Caco-2 (cell line): ENCODE measurements around the gene GAD1. TPM values are rescaled to one million over a fixed set of nuclear protein-coding genes. Genes with fewer than 3 reads are reported as not detected.

ENCODE experiments used
- BruUV-seq: library from RNA; stranded (reverse); fragments of 400-500 nt; replicated peaks from 2 replicates; lab custom pipeline; 2021; lab: Mats Ljungman, UMichigan
- CTCF ChIA-PET: fragments of 300-600 bp; sonication (Branson Sonifier 250); formaldehyde crosslinking; loops from one replicate; lab custom pipeline; 2022; ENCODE audit warnings: antibody characterized with exemption; lab: Charles Lee
- POLR2A ChIA-PET: fragments of 300-600 bp; sonication (Branson Sonifier 250); formaldehyde crosslinking; loops from one replicate; lab custom pipeline; 2022; ENCODE audit warnings: antibody characterized with exemption; lab: Charles Lee
- DNase-seq, 2 experiments: peaks; one replicate each; pipeline versions ENCODE4 v3.0.0 to v3.0.0-alpha.2; 2020 to 2022
- H3K27me3 ChIP-seq: replicated peaks from 2 replicates; pipeline ENCODE4 v1.6.0; 2011; ENCODE audit warnings: low read length; ENCODE audit not compliant: control insufficient read depth, insufficient read depth
- H3K36me3 ChIP-seq: 2 replicates; pipeline ENCODE4 v1.5.1; 2011; ENCODE audit warnings: low read length; ENCODE audit not compliant: control insufficient read depth, insufficient read depth
- H3K4me1 ChIP-seq: fragments of 250-450 bp; sonication (Bioruptor Pico); 2 replicates; pipeline ENCODE4 v1.5.1; 2020; ENCODE audit warnings: mild to moderate bottlenecking
- H3K4me3 ChIP-seq: 2 replicates; pipeline ENCODE4 v1.5.1; 2011; ENCODE audit warnings: low read depth, mild to moderate bottlenecking, control low read depth, low read length
- H3K9me3 ChIP-seq: fragments of 250-450 bp; sonication (Bioruptor Pico); 2 replicates; pipeline ENCODE4 v1.5.1; 2020; ENCODE audit warnings: mild to moderate bottlenecking, moderate library complexity
- H3K27ac Mint-ChIP-seq: one replicate; pipeline ENCODE4 v1.8.0; 2022; ENCODE audit warnings: mixed read lengths; ENCODE audit not compliant: unreplicated experiment
- H3K27me3 Mint-ChIP-seq: one replicate; pipeline ENCODE4 v1.8.0; 2022; ENCODE audit warnings: mixed read lengths; ENCODE audit not compliant: insufficient read depth, unreplicated experiment
- H3K36me3 Mint-ChIP-seq: one replicate; pipeline ENCODE4 v1.8.0; 2022; ENCODE audit warnings: mild to moderate bottlenecking, mixed read lengths; ENCODE audit not compliant: insufficient read depth, unreplicated experiment
- H3K4me1 Mint-ChIP-seq: one replicate; pipeline ENCODE4 v1.8.0; 2022; ENCODE audit warnings: low read depth, mixed read lengths; ENCODE audit not compliant: unreplicated experiment
- H3K4me3 Mint-ChIP-seq: one replicate; pipeline ENCODE4 v1.8.0; 2022; ENCODE audit warnings: mild to moderate bottlenecking, moderate library complexity, mixed read lengths; ENCODE audit not compliant: unreplicated experiment
- H3K9me3 Mint-ChIP-seq: one replicate; pipeline ENCODE4 v1.8.0; 2022; ENCODE audit warnings: mixed read lengths; ENCODE audit not compliant: unreplicated experiment
- CTCF ChIP-seq, 2 experiments: fragments of 200-600 bp in 1 of 2; IDR thresholded peaks; 1 replicate in 1 of 2; 2 replicates in 1 of 2; pipeline versions ENCODE4 v1.5.1 to v1.8.0; 2011 to 2022; ENCODE audit warnings: antibody characterized with exemption in 1 of 2, control low read depth in 1 of 2, inconsistent platforms in 1 of 2, low read depth in 1 of 2, low read length in 1 of 2, mild to moderate bottlenecking in 1 of 2, moderate library complexity in 1 of 2; ENCODE audit not compliant: insufficient read depth in 1 of 2, severe bottlenecking in 1 of 2, unreplicated experiment in 1 of 2
- intact Hi-C: fragments of 100-400 bp; cut with micrococcal nuclease; formaldehyde crosslinking; loops from one replicate; pipeline ENCODE4 v1.10.0; 2022; ENCODE audit not compliant: unreplicated experiment
- total RNA-seq: library from RNA; stranded (reverse); gene quantifications from 2 replicates; pipeline ENCODE4 v1.2.3, GENCODE V29; 2022

Gene GAD1
- total RNA-seq, 1 experiment from 2014 or later, result 14.7 TPM

DNA sequence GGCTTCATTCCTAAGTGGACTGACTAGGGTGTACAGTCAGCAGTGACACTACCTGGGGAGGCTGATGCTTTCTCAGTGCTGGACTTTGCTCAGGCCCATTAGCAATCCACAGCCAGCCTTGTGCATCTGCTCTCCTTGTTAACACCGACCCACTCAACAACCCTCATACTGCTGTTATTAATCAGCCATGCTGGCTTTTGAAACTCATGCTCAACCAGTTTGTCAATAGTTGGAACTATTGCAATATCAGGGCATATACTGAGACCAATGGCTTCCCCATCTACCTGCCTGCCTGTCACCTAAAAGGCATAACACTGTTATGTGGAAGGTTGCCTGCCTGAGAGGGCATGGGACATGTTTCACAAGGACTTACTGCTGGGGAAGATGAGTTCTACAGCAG is 39.4 kb downstream of the GAD1 start:
- no TSS peak for BruUV-seq
- CTCF ChIA-PET, result no interaction called here
- H3K4me1 Mint-ChIP-seq, result no peaks in the 10 kb centered on the region

GRCh38 chr2:170862286-170862902 is 45.7 kb downstream of the GAD1 start:
- intact Hi-C loops, result no loop called here
- Mint-ChIP-seq H3K36me3 (no peaks in the 10 kb centered on the region), H3K9me3 (no peaks in the 10 kb centered on the region), H3K4me3 (no peak overlapping the region), H3K27ac (no peak overlapping the region), H3K27me3 (peaks cover 3% of the 10 kb centered on the region), H3K4me1 (no peaks in the 10 kb centered on the region)
- CTCF ChIA-PET, result interaction anchor here (1.5 kb wide), 1 partner anchor 11 kb away, joined by 4 read pairs; no protein-coding TSS in a partner anchor
- no peak for TF ChIP-seq CTCF (IDR thresholded peaks at IDR 0.05; ENCODE audit: insufficient read depth in 1 of 2, low read depth in 1 of 2, low read length in 1 of 2, severe bottlenecking in 1 of 2, unreplicated experiment in 1 of 2)
- H3K27me3 ChIP-seq, result no peaks in the 10 kb centered on the region
- no peak overlapping the region for H3K4me3 ChIP-seq
- no peaks in the 10 kb centered on the region for H3K36me3 ChIP-seq
- no peaks in the 10 kb centered on the region for H3K9me3 ChIP-seq
- POLR2A ChIA-PET, result no interaction called here
- BruUV-seq, result no TSS peak
- no peaks in the 10 kb centered on the region for H3K4me1 ChIP-seq
- no peak for DNase-seq

More for the DNA sequence above, 39.4 kb downstream of the GAD1 start:
- H3K4me3 Mint-ChIP-seq, result no peak overlapping the region
- Histone ChIP-seq H3K36me3 (no peaks in the 10 kb centered on the region), H3K9me3 (no peaks in the 10 kb centered on the region), H3K4me1 (no peaks in the 10 kb centered on the region), H3K27me3 (no peaks in the 10 kb centered on the region), H3K4me3 (no peak overlapping the region)
- no peak for DNase-seq
- no peaks in the 10 kb centered on the region for H3K9me3 Mint-ChIP-seq
- TF ChIP-seq CTCF (IDR thresholded peaks at IDR 0.05; ENCODE audit: insufficient read depth in 1 of 2, low read depth in 1 of 2, low read length in 1 of 2, severe bottlenecking in 1 of 2, unreplicated experiment in 1 of 2), result no peak
- POLR2A ChIA-PET, result no interaction called here
- H3K27me3 Mint-ChIP-seq, result no peaks in the 10 kb centered on the region
- intact Hi-C loops, result no loop called here
- no peak overlapping the region for H3K27ac Mint-ChIP-seq
- no peaks in the 10 kb centered on the region for H3K36me3 Mint-ChIP-seq

DNA sequence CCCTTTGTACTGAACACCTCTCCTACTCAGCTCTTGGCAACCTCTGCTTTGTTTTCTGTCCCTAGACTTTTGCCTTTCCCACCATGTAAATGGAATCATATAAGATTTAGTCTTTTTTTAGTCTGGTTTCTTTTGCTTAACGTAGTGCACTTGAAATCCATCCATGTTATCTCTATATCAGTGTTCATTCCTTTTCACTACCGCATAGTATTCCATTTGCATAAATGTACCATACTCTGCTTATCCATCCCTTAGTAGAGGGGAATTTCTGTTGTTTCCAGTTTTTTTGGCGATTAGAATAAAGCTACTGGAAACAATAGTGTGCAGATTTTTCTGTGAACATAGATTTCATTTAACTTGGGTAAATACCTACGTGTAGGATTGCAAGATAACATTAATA is 46.4 kb downstream of the GAD1 start:
- no peaks in the 10 kb centered on the region for H3K9me3 Mint-ChIP-seq
- no peak for DNase-seq
- no peaks in the 10 kb centered on the region for H3K4me1 Mint-ChIP-seq
- TF ChIP-seq CTCF (IDR thresholded peaks at IDR 0.05; ENCODE audit: insufficient read depth in 1 of 2, low read depth in 1 of 2, low read length in 1 of 2, severe bottlenecking in 1 of 2, unreplicated experiment in 1 of 2), result no peak
- H3K4me3 ChIP-seq, result no peak overlapping the region
- no TSS peak for BruUV-seq
- POLR2A ChIA-PET, result no interaction called here
- H3K27me3 ChIP-seq, result no peaks in the 10 kb centered on the region
- H3K27me3 Mint-ChIP-seq, result peaks cover 3% of the 10 kb centered on the region
- intact Hi-C loops, result no loop called here
- no peak overlapping the region for H3K4me3 Mint-ChIP-seq
- no peaks in the 10 kb centered on the region for H3K36me3 ChIP-seq
- H3K27ac Mint-ChIP-seq, result no peak overlapping the region
- H3K4me1 ChIP-seq, result no peaks in the 10 kb centered on the region
- CTCF ChIA-PET, result no interaction called here
- no peaks in the 10 kb centered on the region for H3K9me3 ChIP-seq
- no peaks in the 10 kb centered on the region for H3K36me3 Mint-ChIP-seq
